CD4-positive, CD25-positive, alpha-beta regulatory T cell (primary cell): Measurements from ENCODE around the gene RILP. TPM values are rescaled to one million over a fixed set of nuclear protein-coding genes. Genes with fewer than 3 reads are reported as not detected.

Experiments
- ATAC-seq, 2 donors: fragments of 150-1000 bp; cut with Tn5 transposase; one replicate each; pipeline ENCODE4 v1.10.0; 2021; ENCODE audit warnings: low read depth in 2 of 2, moderate number of reproducible peaks in 2 of 2, moderate library complexity in 1 of 2
- DNase-seq, 3 donors: peaks; one replicate each; pipeline versions ENCODE4 v3.0.0 to v3.0.0-alpha.2; 2012 to 2022; ENCODE audit warnings: mixed read lengths in 1 of 3
- H3K27ac ChIP-seq: one replicate; pipeline ENCODE4 v1.7.0; 2013; ENCODE audit warnings: mild to moderate bottlenecking, low read length; ENCODE audit not compliant: insufficient read depth, poor library complexity, severe bottlenecking
- H3K27me3 ChIP-seq: one replicate; pipeline ENCODE4 v1.7.0; 2013; ENCODE audit warnings: low read length; ENCODE audit not compliant: control insufficient read depth, insufficient read depth
- H3K36me3 ChIP-seq: one replicate; pipeline ENCODE4 v1.7.0; 2013; ENCODE audit warnings: mild to moderate bottlenecking, low read length, moderate library complexity; ENCODE audit not compliant: control insufficient read depth, insufficient read depth
- H3K4me1 ChIP-seq: 2 replicates; pipeline ENCODE4 v1.7.0; 2013; ENCODE audit warnings: mild to moderate bottlenecking, low read length; ENCODE audit not compliant: insufficient read depth, control insufficient read depth, poor library complexity, severe bottlenecking
- H3K4me3 ChIP-seq: one replicate; pipeline ENCODE4 v1.7.0; 2013; ENCODE audit warnings: low read depth, mild to moderate bottlenecking, low read length, moderate library complexity
- H3K9me3 ChIP-seq, 2 experiments: 1 replicate in 1 of 2; 2 replicates in 1 of 2; pipeline ENCODE4 v1.7.0; 2013; ENCODE audit warnings: low read length in 2 of 2, mild to moderate bottlenecking in 1 of 2, moderate library complexity in 1 of 2; ENCODE audit not compliant: control insufficient read depth in 2 of 2
- H3K27ac Mint-ChIP-seq, 3 donors: one replicate each; pipeline ENCODE4 v1.8.0; 2020 to 2022; ENCODE audit warnings: mild to moderate bottlenecking in 3 of 3, mixed read lengths in 3 of 3, moderate library complexity in 2 of 3
- H3K27me3 Mint-ChIP-seq: one replicate; pipeline ENCODE4 v1.8.0; 2022; ENCODE audit warnings: mild to moderate bottlenecking, mixed read lengths
- H3K36me3 Mint-ChIP-seq: one replicate; pipeline ENCODE4 v1.8.0; 2020; ENCODE audit warnings: mixed read lengths
- H3K4me1 Mint-ChIP-seq, 4 donors: one replicate each; pipeline ENCODE4 v1.8.0; 2020 to 2022; ENCODE audit warnings: mixed read lengths in 4 of 4, mild to moderate bottlenecking in 1 of 4
- H3K4me3 Mint-ChIP-seq, 4 donors: one replicate each; pipeline ENCODE4 v1.8.0; 2020 to 2022; ENCODE audit warnings: mild to moderate bottlenecking in 4 of 4, mixed read lengths in 4 of 4, moderate library complexity in 3 of 4
- H3K9me3 Mint-ChIP-seq, 7 donors: one replicate each; pipeline ENCODE4 v1.8.0; 2020 to 2022; ENCODE audit warnings: mixed read lengths in 7 of 7, mild to moderate bottlenecking in 3 of 7, moderate library complexity in 2 of 7
- polyA plus RNA-seq, 4 donors: library from polyadenylated mRNA; unstranded; fragments of 300-500 nt; fragmentation: Illumina TruSeq; gene quantifications; one replicate each; pipeline ENCODE4 v1.2.3, GENCODE V29; 2021
- total RNA-seq: library from RNA; stranded (reverse); gene quantifications from one replicate; pipeline ENCODE4 v1.2.3, GENCODE V29; 2022

RILP gene
- total and polyA plus RNA-seq, 5 donors from 2014 or later: 1.5 to 7.6 (median 4.7) TPM

DNA sequence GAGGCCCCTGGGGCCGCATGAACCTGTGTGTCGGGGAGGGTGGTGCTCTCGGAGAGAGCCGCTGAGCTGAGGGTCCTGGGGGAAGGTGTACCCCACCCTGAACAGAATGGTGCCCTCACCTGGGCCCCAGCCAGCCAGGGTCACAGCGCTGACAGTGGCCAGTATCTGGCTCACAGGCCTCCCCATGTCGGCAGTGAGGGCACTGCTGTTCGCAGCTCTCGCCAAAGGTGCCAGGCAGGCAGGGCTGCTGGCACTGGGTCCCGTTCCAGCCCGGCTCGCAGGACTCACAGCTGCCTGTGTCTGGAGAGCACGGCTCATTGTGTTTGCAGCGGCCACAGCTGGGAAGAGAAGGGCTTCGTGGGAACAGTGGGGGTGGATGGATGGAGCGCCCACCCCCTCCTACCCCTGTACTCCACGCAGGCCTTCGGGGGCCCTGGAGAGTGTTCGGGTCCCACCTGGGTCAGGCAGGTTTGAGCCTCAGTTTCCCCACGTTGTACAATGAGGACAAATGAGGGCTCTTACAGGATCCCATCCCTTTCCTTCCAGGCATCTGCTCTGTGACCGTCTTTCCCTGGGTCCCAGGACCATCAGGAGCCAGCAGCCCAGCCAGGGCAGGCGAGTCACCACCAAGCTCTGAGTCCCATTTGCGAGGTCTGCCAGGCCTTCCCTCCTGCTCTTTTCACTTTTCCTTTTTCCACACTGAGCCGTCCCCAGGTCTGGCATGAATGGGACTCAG, 9.2 kb downstream of the RILP start:
- Mint-ChIP-seq H3K27me3 (no peaks in the 10 kb centered on the region), H3K36me3 (no peaks in the 10 kb centered on the region), H3K4me3 (no peak overlapping the region), H3K27ac (no peak overlapping the region), H3K9me3 (peaks cover 0 to 3% (median 0%) of the 10 kb centered on the region in 7 donors), H3K4me1 (peaks cover 0 to 11% (median under 1%) of the 10 kb centered on the region in 4 donors)
- Histone ChIP-seq H3K9me3 (no peaks in the 10 kb centered on the region), H3K4me1 (peaks cover 16% of the 10 kb centered on the region), H3K27ac (no peak overlapping the region), H3K36me3 (no peaks in the 10 kb centered on the region), H3K4me3 (no peak overlapping the region), H3K27me3 (no peaks in the 10 kb centered on the region)
- DNase-seq (no peak), ATAC-seq (no peak)

DNA sequence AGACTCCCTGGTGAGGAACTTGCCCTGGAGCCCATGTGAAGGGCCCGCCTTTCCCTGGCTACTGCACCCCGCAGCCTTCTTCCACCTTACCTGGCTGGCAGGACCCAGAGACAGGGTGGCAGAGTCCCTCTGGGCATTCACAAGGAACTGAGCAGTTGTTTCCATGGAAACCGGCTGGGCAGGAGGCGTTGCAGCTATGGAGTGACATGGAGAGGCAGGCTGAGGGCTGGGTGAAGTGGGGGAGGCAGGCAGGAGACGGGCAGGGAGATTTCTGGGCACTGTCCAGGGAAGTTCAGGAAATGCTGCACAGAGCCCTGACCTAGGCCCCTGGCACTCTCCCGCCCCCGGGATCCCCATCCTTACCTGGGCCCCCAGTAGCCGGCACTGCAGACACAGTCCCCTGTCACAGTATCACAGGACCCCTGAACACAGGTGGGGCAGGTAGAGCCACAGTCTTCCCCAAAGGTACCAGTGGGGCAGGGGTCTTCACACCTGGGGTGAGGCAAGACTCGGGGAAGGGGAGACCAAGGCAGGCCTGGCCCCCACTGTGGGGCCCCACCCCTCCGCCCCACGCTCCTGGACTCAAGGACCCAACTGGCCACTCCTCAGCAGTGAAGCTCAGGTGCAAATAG, 10.0 kb downstream of the RILP start:
- Mint-ChIP-seq H3K27ac (no peak overlapping the region), H3K27me3 (no peaks in the 10 kb centered on the region), H3K9me3 (peaks cover 0 to 3% (median 0%) of the 10 kb centered on the region in 7 donors), H3K4me1 (peaks cover 0 to 8% (median under 1%) of the 10 kb centered on the region in 4 donors), H3K4me3 (no peak overlapping the region), H3K36me3 (no peaks in the 10 kb centered on the region)
- Histone ChIP-seq H3K4me3 (no peak overlapping the region), H3K27me3 (no peaks in the 10 kb centered on the region), H3K9me3 (no peaks in the 10 kb centered on the region), H3K36me3 (no peaks in the 10 kb centered on the region), H3K4me1 (peaks cover 14% of the 10 kb centered on the region), H3K27ac (no peak overlapping the region)
- DNase-seq (no peak), ATAC-seq (no peak)

DNA sequence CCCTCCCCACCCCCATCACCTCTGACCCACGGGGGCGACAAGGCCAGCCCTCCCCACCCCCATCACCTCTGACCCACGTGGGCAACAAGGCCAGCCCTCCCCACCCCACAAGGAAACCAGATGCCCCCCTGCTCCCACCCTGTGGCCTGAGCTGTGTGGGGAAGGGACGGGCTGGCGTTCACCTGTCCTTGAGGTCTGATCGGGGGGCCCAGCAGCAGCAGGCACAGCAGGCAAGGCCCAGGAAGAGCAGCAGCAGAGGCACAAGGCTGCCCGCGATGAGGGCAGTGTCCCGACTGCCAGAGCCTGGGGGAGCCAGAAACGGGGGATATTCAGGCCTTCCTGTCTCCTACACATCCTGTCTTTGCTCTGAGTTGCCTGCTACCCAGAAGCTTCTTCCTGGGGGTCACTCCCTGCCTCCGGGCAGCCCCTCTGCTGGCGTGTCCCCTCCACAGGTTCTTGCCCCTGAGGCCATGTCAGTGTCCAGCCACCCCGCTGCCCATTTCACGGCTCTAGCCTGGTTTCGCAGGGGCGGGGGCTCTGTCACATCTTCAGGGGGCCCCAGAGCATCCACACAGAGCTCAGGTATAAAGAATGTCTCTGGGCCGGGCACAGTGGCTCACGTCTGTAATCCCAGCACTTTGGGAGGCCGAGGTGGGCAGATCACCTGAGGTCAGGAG, 10.9 kb downstream of the RILP start:
- no peaks in the 10 kb centered on the region for H3K9me3 ChIP-seq
- no peaks in the 10 kb centered on the region for H3K27me3 Mint-ChIP-seq
- H3K27ac Mint-ChIP-seq: no peak overlapping the region
- H3K27me3 ChIP-seq: no peaks in the 10 kb centered on the region
- no peak overlapping the region for H3K27ac ChIP-seq
- H3K4me3 ChIP-seq: no peak overlapping the region
- ATAC-seq (no peak), DNase-seq (no peak)
- no peaks in the 10 kb centered on the region for H3K4me1 Mint-ChIP-seq
- peaks cover 5% of the 10 kb centered on the region for H3K4me1 ChIP-seq
- H3K36me3 ChIP-seq: no peaks in the 10 kb centered on the region
- no peaks in the 10 kb centered on the region for H3K36me3 Mint-ChIP-seq
- no peak overlapping the region for H3K4me3 Mint-ChIP-seq
- H3K9me3 Mint-ChIP-seq: peaks cover 0 to 1% (median 0%) of the 10 kb centered on the region in 7 donors

DNA sequence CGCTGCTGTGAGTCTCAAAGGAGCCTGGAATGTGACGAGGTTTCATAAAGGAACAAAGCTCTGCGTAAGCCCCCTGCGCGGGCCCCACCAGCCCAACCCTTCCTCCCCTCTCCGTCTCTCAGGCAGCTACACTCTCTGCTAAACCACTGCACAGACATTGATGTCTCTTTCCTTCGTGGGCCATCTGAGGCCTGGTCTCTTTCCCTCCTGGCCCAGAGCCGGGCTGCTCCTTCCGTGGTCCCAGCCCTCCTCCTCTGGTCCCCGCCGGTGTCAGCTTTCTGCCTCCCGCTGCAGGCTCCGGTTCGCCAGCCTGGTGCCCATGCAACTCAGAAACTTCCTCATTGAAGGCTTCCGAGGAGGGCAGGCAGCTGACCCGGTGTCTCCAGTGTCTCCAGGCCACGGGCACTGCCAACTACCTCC, 11.5 kb downstream of the RILP start:
- Mint-ChIP-seq H3K4me1 (no peaks in the 10 kb centered on the region), H3K27ac (no peak overlapping the region), H3K27me3 (no peaks in the 10 kb centered on the region), H3K9me3 (peaks cover 0 to 1% (median 0%) of the 10 kb centered on the region in 7 donors), H3K4me3 (peak overlapping the region in 1 of 4 donors; percentile 6), H3K36me3 (no peaks in the 10 kb centered on the region)
- no peaks in the 10 kb centered on the region for H3K4me1 ChIP-seq
- H3K36me3 ChIP-seq: no peaks in the 10 kb centered on the region
- ATAC-seq (no peak), DNase-seq (no peak)
- H3K9me3 ChIP-seq: no peaks in the 10 kb centered on the region
- H3K27ac ChIP-seq: no peak overlapping the region
- H3K4me3 ChIP-seq: no peak overlapping the region
- H3K27me3 ChIP-seq: no peaks in the 10 kb centered on the region

DNA sequence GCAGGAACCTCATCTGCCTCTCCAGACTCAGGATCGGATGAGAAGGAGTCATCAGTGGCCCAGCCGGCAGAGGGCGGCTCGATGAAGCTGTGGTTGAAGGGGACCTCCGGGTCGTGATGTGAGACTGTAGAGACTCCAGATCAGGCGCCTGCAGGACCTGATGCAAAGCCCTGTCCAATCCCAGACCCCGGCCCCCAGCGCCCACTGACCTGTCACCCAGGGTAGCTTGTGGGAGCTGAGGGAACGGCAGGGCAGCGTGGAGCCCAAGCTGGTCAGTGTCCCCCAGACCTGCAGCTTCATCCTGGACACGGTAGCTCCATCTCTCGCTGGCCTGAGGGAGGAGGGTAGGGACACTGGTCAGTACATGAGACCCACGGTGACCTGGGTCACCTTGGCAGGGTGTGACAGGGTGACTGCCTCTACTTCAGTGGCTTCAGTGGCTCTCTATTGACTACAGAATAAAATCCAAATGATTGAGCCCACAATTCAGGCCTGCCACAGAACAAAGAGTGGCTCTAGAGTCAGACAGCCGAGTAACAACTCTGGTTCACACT, 12.9 kb downstream of the RILP start:
- Histone ChIP-seq H3K4me3 (no peak overlapping the region), H3K9me3 (no peaks in the 10 kb centered on the region), H3K36me3 (no peaks in the 10 kb centered on the region), H3K4me1 (no peaks in the 10 kb centered on the region), H3K27ac (no peak overlapping the region), H3K27me3 (no peaks in the 10 kb centered on the region)
- ATAC-seq (no peak), DNase-seq (no peak)
- H3K27ac Mint-ChIP-seq: peak overlapping the region in 1 of 3 donors; percentile 43
- H3K27me3 Mint-ChIP-seq: no peaks in the 10 kb centered on the region
- H3K9me3 Mint-ChIP-seq: no peaks in the 10 kb centered on the region
- H3K36me3 Mint-ChIP-seq: no peaks in the 10 kb centered on the region
- H3K4me3 Mint-ChIP-seq: no peak overlapping the region
- H3K4me1 Mint-ChIP-seq: no peaks in the 10 kb centered on the region

GRCh38 chr17:1635675-1636465, 13.8 kb downstream of the RILP start:
- no peaks in the 10 kb centered on the region for H3K9me3 Mint-ChIP-seq
- H3K27ac Mint-ChIP-seq: no peak overlapping the region

More at GRCh38 chr17:1635675-1636465, 13.8 kb downstream of the RILP start:
- Mint-ChIP-seq H3K27me3 (no peaks in the 10 kb centered on the region), H3K36me3 (no peaks in the 10 kb centered on the region), H3K4me3 (no peak overlapping the region), H3K4me1 (no peaks in the 10 kb centered on the region)
- no peak for DNase-seq
- Histone ChIP-seq H3K27me3 (no peaks in the 10 kb centered on the region), H3K4me1 (no peaks in the 10 kb centered on the region), H3K9me3 (no peaks in the 10 kb centered on the region), H3K36me3 (no peaks in the 10 kb centered on the region), H3K4me3 (no peak overlapping the region), H3K27ac (no peak overlapping the region)
- ATAC-seq: no peak
